ENCODE measurements around the gene LYST. TPM values are rescaled to one million over a fixed set of nuclear protein-coding genes. Genes with fewer than 3 reads are reported as not detected.
"Not testable (repeated sequence)": the region's sequence is repeated elsewhere in the genome, so short reads cannot be mapped to it uniquely, and the experiment has no call there.

The LYST gene
- total RNA-seq, 1 donor from 2014 or later = 10.3 TPM

GRCh38 chr1:235640580-235640979 is 226.1 kb downstream of the LYST start:
- no peaks in the 10 kb centered on the region for H3K9me3 ChIP-seq (replicated peaks)
- no peaks in the 10 kb centered on the region for H3K36me3 ChIP-seq
- H3K4me1 ChIP-seq = no peaks in the 10 kb centered on the region
- intact Hi-C loops (cut with micrococcal nuclease) = no loop called here
- no peak for DNase-seq
- H3K27ac ChIP-seq (replicated peaks) = no peak overlapping the region
- TF ChIP-seq CTCF (IDR thresholded peaks at IDR 0.05; ENCODE audit: borderline replicate concordance) = no peak
- H3K27me3 ChIP-seq (ENCODE audit: low read depth) = peaks cover 68% of the 10 kb centered on the region
- H3K4me3 ChIP-seq = no peak overlapping the region

- no peak for DNase-seq
- H3K9me3 ChIP-seq (replicated peaks) = no peaks in the 10 kb centered on the region
- TF ChIP-seq CTCF (IDR thresholded peaks at IDR 0.05; ENCODE audit: borderline replicate concordance) = no peak
- intact Hi-C loops (cut with micrococcal nuclease) = no loop called here
- H3K36me3 ChIP-seq = no peaks in the 10 kb centered on the region
- H3K4me3 ChIP-seq = no peak overlapping the region
- peaks cover 66% of the 10 kb centered on the region for H3K27me3 ChIP-seq (ENCODE audit: low read depth)
- H3K27ac ChIP-seq (replicated peaks) = no peak overlapping the region
- H3K4me1 ChIP-seq = no peaks in the 10 kb centered on the region
These were observed 227.2 kb downstream of the LYST start for GRCh38 chr1:235639226-235640205.

GRCh38 chr1:235638612-235639011 is 228.1 kb downstream of the LYST start:
- H3K9me3 ChIP-seq (replicated peaks); H3K4me3 ChIP-seq; intact Hi-C loops (cut with micrococcal nuclease); H3K4me1 ChIP-seq; H3K36me3 ChIP-seq; DNase-seq; H3K27ac ChIP-seq (replicated peaks): not testable (repeated sequence)
- peaks cover 63% of the 10 kb centered on the region for H3K27me3 ChIP-seq (ENCODE audit: low read depth)

GRCh38 chr1:235637756-235638534 is 228.8 kb downstream of the LYST start:
- no peak for DNase-seq

GRCh38 chr1:235635938-235636662 is 230.6 kb downstream of the LYST start:
- DNase-seq = no peak
- peaks cover 54% of the 10 kb centered on the region for H3K27me3 ChIP-seq (ENCODE audit: low read depth)
- H3K4me1 ChIP-seq = peaks cover 5% of the 10 kb centered on the region
- H3K9me3 ChIP-seq (replicated peaks) = no peaks in the 10 kb centered on the region
- no peak overlapping the region for H3K4me3 ChIP-seq
- H3K27ac ChIP-seq (replicated peaks) = no peak overlapping the region
- H3K36me3 ChIP-seq = no peaks in the 10 kb centered on the region
- intact Hi-C loops (cut with micrococcal nuclease) = no loop called here
- no peak for TF ChIP-seq CTCF (IDR thresholded peaks at IDR 0.05; ENCODE audit: borderline replicate concordance)

More at GRCh38 chr1:235637756-235638534, 228.8 kb downstream of the LYST start:
- intact Hi-C loops (cut with micrococcal nuclease) = no loop called here
- Histone ChIP-seq H3K27me3 (ENCODE audit: low read depth) (peaks cover 63% of the 10 kb centered on the region), H3K4me1 (no peaks in the 10 kb centered on the region), H3K27ac (replicated peaks) (no peak overlapping the region), H3K4me3 (no peak overlapping the region), H3K36me3 (no peaks in the 10 kb centered on the region), H3K9me3 (replicated peaks) (no peaks in the 10 kb centered on the region)
- no peak for TF ChIP-seq CTCF (IDR thresholded peaks at IDR 0.05; ENCODE audit: borderline replicate concordance)

Data from left ventricle myocardium inferior (tissue), 1 donor.